GM21526 (cell line): ENCODE measurements around the gene PRDM1.

Experiments used
- ATAC-seq: cut with Tn5 transposase; IDR thresholded peaks from one replicate; pipeline ENCODE4 v1.9.1; 2021; ENCODE audit warnings: moderate library complexity; ENCODE audit not compliant: unreplicated experiment, low FRiP score

The PRDM1 gene

GRCh38 chr6:106158816-106159215, 72.7 kb downstream of the PRDM1 start:
- ATAC-seq = no peak
